ENCODE measurements around the gene CELSR1. TPM values are rescaled to one million over a fixed set of nuclear protein-coding genes. Genes with fewer than 3 reads are reported as not detected.

Gene CELSR1
- polyA plus RNA-seq, 3 donors, result 25.6 to 29.4 (median 29.4) TPM

- DNase-seq, result no peak
Observed at GRCh38 chr22:46449116-46449691, 88.2 kb downstream of the CELSR1 start.

DNA sequence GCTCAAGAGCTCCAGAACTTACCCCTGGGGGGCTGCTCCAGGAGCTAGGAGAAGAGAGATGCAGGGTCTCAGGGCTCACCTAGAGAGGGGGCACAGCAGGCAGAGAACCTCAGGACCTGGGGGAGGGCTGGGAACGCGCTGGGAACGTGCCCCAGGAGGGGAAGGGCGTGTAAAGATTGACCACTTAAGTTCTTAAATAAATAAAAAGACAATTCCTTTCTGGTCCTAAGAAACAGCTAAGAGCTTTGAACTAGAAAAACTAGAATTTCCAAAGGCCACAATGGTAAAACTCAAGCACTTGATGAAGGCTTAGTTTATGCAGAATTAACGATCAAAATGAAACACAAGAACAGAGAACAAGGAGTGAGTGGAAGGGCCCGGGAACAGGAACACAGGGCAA is 89.1 kb downstream of the CELSR1 start:
- no peak for DNase-seq

DNA sequence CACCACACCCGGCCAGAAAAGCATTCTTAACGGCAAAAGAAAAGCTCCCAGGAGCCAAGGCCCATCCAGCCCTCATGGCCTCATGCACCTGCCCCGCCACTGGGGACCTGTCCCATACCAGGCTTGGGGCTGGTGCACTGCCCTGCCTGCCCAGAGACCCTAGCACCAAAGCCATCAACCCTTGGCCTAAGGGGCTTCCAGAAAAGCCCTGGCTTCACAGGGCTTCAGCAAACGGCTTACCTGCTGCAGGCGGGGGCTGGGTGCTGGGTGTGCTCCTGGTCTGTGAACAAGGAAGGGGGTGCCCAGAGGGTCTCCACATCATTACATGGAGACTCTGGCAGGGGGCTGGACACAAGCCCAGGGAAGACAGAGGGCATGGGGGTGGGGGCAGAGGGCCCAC is 89.5 kb downstream of the CELSR1 start:
- no peak for DNase-seq

DNA sequence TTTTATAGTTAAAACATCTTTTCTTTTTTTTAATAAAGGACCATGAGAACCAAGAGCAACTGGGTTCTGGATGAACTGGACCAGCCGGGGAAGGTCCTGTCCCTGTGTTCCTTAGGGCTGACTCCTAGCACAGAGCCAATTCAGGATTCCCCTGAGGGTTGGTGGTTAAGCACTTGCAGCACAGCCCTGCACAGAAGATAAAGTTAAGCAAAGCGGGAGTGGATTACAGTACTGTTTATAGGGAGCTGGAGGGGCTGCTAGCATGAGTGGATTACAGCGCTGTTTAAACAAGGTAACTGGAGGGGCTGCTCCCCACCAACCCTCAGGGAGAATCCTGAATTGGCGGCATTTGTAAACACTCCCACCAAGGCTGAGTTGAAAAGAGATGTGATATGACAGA is 90.6 kb downstream of the CELSR1 start:
- no peak for DNase-seq

DNA sequence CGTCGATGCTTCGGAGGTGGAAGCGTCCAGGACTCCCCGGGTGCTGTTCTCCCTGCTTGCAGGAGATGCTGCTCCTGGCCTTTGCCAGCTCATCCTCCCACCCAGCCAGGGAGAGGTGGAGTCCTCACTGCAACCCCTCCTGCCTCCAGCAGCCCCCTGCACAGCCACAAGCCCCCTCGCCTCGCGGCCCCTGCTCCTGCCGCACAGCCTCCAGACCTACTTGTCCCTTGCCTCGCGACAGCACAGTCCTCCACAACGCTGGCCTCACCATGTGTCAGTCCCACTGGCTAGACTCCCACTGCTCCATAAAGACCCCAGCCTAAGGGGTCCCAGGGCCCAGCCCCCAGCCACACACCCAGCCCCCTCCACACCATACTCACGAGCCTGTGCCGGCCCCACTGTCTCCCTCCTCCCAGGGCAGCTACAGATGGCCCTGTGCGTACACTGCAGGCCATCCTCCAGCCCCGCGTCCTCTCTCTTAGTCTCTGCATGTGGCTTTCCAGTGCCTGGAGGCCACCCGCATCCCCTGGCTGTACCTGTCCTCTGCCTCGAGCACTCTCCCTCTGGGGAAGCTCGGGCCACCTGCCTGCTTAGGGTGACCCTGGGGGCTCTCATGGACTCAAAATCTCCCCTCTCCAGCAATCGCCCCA is 91.5 kb downstream of the CELSR1 start:
- no peak for DNase-seq

DNA sequence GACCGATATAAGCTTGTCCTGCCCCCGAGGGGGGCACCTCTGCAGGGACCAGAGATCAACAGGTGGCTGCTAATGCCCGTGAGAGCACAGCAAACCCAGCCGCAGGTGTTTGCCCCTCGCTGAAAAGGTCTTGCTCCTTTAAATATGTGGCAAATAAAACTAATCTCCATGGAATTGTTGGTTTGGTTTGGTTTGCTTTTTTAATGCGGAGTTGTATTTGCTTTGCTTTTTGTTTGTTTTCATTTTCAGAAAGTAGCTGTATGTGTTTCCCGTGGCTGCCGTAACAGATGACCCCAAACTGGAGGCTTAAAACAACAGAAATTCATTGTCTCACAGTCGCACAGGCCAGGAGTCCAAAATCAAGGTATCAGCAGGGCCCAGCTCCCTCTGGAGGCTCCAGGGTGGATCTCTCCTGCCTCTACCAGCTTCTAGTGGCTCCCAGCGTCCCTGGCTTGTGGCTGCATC is 93.0 kb downstream of the CELSR1 start:
- DNase-seq, result no peak

DNA sequence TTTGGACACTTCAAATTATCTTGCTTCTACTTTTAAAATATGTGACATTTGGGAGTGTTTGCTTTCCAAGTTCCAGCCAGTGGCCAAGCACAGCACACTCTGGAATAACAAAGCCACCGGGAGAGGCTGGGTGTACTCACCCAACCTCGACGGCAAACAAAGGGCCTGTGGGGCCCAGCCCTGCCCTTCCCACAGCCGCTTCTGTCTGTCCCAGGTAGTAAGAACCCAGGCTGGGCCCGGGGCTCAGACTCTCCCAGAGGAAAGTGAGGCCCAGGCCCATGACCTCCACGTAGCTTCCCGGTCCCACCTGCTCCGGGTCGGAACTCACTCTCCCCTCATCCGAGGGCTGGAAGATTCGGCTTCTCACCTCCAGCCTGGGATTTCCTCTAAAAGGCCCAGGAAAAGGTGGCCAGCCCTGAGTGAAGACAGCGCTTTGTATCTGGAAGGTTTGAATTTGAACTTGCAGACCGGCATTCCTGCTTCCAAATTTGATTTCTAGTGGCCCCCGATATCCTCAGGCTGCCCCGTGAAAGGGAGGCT is 93.5 kb downstream of the CELSR1 start:
- DNase-seq, result peak; percentile 61

- DNase-seq, result no peak
Observed at GRCh38 chr22:46442217-46442853, 95.1 kb downstream of the CELSR1 start.

GRCh38 chr22:46439576-46440465 is 97.6 kb downstream of the CELSR1 start:
- no peak for DNase-seq

GRCh38 chr22:46439111-46439510 is 98.3 kb downstream of the CELSR1 start:
- DNase-seq, result no peak

- DNase-seq, result no peak
Observed at GRCh38 chr22:46437671-46438440, 99.6 kb downstream of the CELSR1 start.

- DNase-seq, result no peak
Observed at GRCh38 chr22:46436595-46437175, 100.7 kb downstream of the CELSR1 start.

GRCh38 chr22:46433318-46433717 is 104.1 kb downstream of the CELSR1 start:
- DNase-seq, result no peak

- no peak for DNase-seq
Observed at GRCh38 chr22:46432164-46433068, 105.0 kb downstream of the CELSR1 start.

- no peak for DNase-seq
Observed at GRCh38 chr22:46430961-46431838, 106.2 kb downstream of the CELSR1 start.

DNA sequence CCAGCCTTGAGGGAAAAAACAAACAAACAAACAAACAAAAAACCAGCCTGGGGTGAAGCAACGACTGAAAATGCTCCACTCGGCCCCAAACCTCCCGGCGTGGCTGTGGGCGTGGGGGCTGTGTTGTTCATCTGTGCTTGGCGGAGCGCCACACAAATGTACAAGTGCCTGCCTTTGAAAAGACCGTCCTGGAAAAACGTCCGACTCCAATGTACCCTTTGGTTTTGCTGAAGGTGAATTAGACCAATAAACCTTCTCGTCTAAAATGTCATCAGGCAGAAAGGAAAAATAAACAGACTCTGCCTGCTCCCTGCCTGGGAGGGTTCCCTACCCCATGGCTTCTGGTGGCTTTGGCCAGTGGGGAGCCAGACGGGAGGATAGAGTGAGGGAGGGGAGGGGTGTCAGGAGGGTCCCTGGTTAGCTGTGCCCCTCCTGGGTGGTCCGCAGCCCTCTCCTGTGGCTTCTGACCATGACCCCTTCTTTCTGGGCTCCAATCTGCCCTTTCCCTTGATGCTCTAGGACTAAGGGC is 108.0 kb downstream of the CELSR1 start:
- DNase-seq, result no peak

GRCh38 chr22:46428602-46429324 is 108.7 kb downstream of the CELSR1 start:
- DNase-seq, result no peak

DNA sequence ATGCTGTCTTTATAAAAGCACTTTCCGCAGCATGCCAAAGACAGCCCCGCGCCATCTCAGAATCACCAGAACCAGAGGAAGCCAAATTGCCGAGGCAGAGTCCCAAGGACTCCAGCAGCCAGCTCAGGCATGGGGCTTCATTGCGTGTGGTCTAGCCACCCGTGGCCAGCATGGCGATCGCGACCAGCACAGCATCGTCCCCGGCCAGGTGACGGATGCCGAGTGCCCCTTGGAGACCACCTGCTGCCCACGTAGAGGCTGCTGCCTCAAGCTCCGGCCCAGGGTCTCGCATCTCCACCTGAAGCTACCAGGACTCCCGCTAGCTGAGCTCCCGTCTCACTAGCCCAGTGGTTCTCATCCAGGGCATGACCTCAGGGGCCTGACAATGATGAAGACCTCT is 109.2 kb downstream of the CELSR1 start:
- no peak for DNase-seq
